IPS-11a (cell line): ENCODE results near the gene CDKN1A.

Experiments
- H3K4me3 ChIP-seq: one replicate; pipeline ENCODE4 v1.5.1; 2013; ENCODE audit warnings: low read depth, low read length, control low read depth

The CDKN1A gene

GRCh38 chr6:36677059-36677749, 1.3 kb upstream of the CDKN1A start:
- H3K4me3 ChIP-seq, result no peak overlapping the region

DNA sequence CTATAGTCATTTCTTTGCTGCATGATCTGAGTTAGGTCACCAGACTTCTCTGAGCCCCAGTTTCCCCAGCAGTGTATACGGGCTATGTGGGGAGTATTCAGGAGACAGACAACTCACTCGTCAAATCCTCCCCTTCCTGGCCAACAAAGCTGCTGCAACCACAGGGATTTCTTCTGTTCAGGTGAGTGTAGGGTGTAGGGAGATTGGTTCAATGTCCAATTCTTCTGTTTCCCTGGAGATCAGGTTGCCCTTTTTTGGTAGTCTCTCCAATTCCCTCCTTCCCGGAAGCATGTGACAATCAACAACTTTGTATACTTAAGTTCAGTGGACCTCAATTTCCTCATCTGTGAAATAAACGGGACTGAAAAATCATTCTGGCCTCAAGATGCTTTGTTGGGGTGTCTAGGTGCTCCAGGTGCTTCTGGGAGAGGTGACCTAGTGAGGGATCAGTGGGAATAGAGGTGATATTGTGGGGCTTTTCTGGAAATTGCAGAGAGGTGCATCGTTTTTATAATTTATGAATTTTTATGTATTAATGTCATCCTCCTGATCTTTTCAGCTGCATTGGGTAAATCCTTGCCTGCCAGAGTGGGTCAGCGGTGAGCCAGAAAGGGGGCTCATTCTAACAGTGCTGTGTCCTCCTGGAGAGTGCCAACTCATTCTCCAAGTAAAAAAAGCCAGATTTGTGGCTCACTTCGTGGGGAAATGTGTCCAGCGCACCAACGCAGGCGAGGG, 594 bp upstream of the CDKN1A start:
- peak overlapping the region; percentile 2 for H3K4me3 ChIP-seq

GRCh38 chr6:36679043-36679833, 724 bp downstream of the CDKN1A start:
- peak overlapping the region; percentile 73 for H3K4me3 ChIP-seq

DNA sequence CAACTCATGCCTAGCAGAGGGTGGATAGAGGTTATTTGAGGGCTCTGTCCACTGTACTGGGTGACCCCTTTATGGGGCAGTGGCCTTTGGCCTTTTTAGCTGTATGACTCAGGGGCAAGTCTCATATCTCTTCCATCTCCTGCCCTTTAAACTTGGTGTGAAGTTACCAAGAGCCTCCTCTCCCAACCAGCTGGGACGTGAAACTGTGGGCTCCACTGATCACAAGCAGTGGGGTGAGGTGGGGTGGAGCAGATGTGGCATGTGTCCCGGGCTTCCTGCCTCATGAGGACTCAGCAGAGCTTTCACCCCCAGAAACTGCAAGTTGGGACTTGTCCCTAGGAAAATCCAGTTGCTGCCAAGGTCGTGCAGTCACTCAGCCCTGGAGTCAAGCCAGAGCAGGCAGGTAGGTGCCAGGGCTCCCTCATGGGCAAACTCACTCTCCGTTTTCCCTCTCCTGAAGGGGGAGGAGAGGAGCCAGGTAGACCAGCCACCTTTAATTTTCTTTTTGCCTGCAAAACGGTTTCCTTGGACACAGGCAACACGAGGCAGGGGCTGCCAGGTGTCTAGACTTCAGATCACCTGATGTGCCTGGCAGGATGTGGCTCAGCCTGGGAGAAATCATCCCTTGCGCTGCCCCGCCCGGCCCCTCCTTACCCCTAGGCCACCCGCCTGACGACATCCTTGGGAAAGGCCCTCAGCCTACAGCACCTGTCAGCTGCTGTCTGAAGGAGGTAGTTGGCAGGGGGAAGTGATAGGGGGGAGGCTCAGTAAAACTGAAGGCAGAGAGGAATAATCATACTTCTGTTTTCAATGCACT, 4.0 kb downstream of the CDKN1A start:
- H3K4me3 ChIP-seq, result no peak overlapping the region

DNA sequence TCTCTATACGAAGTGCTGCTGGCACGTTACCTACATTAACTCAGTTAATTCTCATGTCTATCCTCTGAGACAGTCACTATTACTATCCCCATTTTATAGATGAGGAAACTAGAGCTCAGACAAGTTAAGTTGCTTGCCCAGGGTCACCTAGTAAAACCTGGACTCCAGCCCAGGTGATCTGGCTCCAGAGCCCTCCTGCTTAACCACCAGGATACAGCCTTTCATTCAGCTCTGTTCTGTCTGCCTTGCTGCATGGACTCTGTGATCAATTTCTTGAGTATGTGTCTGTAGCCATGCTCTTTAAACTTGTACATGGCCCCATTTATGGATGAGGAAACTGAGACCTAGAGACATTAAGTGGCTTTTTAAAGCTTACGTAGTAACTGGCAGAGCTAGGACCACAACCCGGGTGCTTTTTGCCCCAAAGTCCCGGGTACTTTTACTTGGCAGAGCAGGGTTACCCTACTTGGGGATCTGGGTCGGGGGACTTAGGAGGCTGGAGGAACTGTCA, 4.7 kb downstream of the CDKN1A start:
- no peak overlapping the region for H3K4me3 ChIP-seq

GRCh38 chr6:36683656-36684446, 5.3 kb downstream of the CDKN1A start:
- H3K4me3 ChIP-seq, result no peak overlapping the region

- no peak overlapping the region for H3K4me3 ChIP-seq
These were observed 5.9 kb downstream of the CDKN1A start for GRCh38 chr6:36684447-36684812.

DNA sequence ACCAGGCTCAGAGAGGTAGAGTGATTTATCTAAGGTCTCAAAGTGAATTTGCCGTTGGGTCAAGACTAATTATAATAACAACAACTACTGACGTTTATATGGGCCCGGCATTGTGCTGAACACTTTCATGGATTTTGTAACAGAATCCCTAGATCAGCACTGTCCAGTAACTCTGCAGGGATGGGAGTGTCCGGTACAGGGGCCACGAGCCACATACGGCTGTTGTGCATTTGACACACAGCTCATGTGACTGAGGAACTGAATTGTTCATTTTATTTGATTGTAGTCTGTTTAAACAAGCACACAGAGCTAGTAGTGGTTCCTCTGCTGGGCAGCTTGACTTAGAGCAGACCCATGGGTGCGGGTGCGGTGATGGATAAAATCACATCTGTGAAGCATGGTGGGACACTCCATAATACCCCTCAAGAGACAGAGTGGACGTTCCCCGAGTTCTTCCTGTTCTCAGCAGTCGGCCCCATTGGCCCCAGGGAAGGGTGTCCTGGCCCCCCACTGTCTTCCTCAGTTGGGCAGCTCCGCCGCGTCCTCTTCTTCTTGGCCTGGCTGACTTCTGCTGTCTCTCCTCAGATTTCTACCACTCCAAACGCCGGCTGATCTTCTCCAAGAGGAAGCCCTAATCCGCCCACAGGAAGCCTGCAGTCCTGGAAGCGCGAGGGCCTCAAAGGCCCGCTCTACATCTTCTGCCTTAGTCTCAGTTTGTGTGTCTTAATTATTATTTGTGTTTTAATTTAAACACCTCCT, 6.8 kb downstream of the CDKN1A start:
- H3K4me3 ChIP-seq, result no peak overlapping the region

DNA sequence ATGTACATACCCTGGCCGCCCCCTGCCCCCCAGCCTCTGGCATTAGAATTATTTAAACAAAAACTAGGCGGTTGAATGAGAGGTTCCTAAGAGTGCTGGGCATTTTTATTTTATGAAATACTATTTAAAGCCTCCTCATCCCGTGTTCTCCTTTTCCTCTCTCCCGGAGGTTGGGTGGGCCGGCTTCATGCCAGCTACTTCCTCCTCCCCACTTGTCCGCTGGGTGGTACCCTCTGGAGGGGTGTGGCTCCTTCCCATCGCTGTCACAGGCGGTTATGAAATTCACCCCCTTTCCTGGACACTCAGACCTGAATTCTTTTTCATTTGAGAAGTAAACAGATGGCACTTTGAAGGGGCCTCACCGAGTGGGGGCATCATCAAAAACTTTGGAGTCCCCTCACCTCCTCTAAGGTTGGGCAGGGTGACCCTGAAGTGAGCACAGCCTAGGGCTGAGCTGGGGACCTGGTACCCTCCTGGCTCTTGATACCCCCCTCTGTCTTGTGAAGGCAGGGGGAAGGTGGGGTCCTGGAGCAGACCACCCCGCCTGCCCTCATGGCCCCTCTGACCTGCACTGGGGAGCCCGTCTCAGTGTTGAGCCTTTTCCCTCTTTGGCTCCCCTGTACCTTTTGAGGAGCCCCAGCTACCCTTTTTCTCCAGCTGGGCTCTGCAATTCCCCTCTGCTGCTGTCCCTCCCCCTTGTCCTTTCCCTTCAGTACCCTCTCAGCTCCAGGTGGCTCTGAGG, 7.6 kb downstream of the CDKN1A start:
- no peak overlapping the region for H3K4me3 ChIP-seq

DNA sequence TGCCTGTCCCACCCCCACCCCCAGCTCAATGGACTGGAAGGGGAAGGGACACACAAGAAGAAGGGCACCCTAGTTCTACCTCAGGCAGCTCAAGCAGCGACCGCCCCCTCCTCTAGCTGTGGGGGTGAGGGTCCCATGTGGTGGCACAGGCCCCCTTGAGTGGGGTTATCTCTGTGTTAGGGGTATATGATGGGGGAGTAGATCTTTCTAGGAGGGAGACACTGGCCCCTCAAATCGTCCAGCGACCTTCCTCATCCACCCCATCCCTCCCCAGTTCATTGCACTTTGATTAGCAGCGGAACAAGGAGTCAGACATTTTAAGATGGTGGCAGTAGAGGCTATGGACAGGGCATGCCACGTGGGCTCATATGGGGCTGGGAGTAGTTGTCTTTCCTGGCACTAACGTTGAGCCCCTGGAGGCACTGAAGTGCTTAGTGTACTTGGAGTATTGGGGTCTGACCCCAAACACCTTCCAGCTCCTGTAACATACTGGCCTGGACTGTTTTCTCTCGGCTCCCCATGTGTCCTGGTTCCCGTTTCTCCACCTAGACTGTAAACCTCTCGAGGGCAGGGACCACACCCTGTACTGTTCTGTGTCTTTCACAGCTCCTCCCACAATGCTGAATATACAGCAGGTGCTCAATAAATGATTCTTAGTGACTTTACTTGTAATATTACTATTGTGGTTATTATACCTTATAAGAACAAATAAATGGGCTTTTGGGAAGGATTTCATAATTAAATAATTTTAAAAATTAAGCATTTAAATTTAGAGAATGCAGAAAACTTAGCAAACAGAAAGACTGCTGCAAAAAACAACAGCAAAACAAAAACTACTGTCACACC, 8.4 kb downstream of the CDKN1A start:
- H3K4me3 ChIP-seq, result no peak overlapping the region

- H3K4me3 ChIP-seq, result no peak overlapping the region
These were observed 9.7 kb downstream of the CDKN1A start for GRCh38 chr6:36688063-36688738.

- no peak overlapping the region for H3K4me3 ChIP-seq
These were observed 10.2 kb downstream of the CDKN1A start for GRCh38 chr6:36688739-36689075.

DNA sequence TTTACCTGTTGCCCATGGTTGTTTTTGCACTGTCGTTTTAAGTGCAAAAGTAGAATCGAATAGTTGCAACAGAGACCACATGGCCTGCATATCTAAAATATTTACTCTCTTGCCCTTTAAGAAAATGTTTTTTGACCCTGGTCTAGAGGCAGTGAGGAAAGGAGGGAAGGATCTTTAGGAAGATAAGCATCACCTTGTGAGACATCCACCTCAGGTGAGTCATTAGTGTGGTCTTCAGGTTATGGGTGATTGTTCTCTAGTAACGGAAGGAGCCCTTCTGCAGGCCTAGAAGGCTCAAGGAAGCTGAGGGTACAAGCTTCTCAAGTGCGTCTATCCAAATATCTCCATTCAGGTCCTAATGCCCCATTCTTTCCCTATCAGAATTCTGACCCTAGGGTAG, 12.5 kb downstream of the CDKN1A start:
- H3K4me3 ChIP-seq, result no peak overlapping the region

DNA sequence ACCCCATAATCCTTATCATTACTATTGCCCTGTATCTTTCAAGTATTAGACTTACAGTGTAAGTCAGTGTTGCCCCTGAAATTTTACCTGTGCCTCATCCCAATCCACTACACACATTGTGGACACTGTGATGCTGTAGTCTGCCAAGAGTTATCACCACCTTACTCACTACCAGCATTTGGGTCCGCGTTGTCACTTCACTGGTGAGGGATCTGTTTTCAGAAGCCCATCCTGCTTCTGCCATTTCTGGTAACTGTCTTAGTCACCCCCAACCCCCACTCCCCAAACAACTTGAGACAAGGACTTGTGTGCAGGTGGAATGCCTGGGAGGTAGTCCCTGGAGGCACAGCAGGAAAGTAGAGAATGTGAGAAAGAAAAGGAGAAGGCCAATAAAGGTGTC, 13.1 kb downstream of the CDKN1A start:
- H3K4me3 ChIP-seq, result no peak overlapping the region

DNA sequence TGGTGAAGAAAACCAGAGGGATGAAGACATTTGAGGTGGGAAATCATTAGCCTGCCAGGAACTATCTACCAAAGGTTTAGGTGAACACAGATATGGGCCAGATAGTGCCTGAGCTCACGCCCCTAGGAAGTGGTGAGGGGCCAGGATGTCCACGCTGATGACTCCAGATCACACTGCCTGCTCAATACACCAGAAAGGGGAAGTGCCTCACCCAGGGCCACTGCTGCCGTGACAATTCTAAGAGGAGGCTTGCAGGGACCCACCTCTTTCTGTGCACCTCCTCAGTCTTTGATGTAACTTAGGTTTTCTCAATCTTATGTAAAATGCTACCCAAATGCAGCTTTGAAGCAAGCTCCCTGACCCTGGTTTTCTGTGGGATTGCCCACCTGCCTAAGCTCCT, 13.7 kb downstream of the CDKN1A start:
- H3K4me3 ChIP-seq, result no peak overlapping the region

GRCh38 chr6:36692861-36693702, 14.6 kb downstream of the CDKN1A start:
- H3K4me3 ChIP-seq, result no peak overlapping the region
